ENCODE data around the gene MYO3B.

Gene MYO3B

GRCh38 chr2:170332676-170333402, 154.9 kb downstream of the MYO3B start:
- DNase-seq (ENCODE audit: low read depth, low spot score): no peak
- TF ChIP-seq CTCF (IDR thresholded peaks at IDR 0.05; ENCODE audit: insufficient read depth, low read length, missing control alignments): no peak
- ChIA-PET CTCF (no interaction called here), POLR2A (no interaction called here)
- no peak overlapping the region for H3K4me3 ChIP-seq (ENCODE audit: low read depth, low read length)

GRCh38 chr2:170335351-170335750, 157.4 kb downstream of the MYO3B start:
- POLR2A ChIA-PET: no interaction called here
- no peak for TF ChIP-seq CTCF (IDR thresholded peaks at IDR 0.05; ENCODE audit: insufficient read depth, low read length, missing control alignments)
- no peak overlapping the region for H3K4me3 ChIP-seq (ENCODE audit: low read depth, low read length)
- CTCF ChIA-PET: no interaction called here
- no peak for DNase-seq (ENCODE audit: low read depth, low spot score)

- no peak overlapping the region for H3K4me3 ChIP-seq (ENCODE audit: low read depth, low read length)
- no peak for DNase-seq (ENCODE audit: low read depth, low spot score)
- TF ChIP-seq CTCF (IDR thresholded peaks at IDR 0.05; ENCODE audit: insufficient read depth, low read length, missing control alignments): no peak
- ChIA-PET CTCF (interaction anchor here (0.7 kb wide), 1 partner anchor 25 kb away, joined by 3 read pairs; no protein-coding TSS in a partner anchor), POLR2A (no interaction called here)
Measured at GRCh38 chr2:170336408-170336807, 158.5 kb downstream of the MYO3B start.

GRCh38 chr2:170336916-170337315, 159.0 kb downstream of the MYO3B start:
- H3K4me3 ChIP-seq (ENCODE audit: low read depth, low read length): no peak overlapping the region
- DNase-seq (ENCODE audit: low read depth, low spot score): no peak
- TF ChIP-seq CTCF (IDR thresholded peaks at IDR 0.05; ENCODE audit: insufficient read depth, low read length, missing control alignments): no peak
- CTCF ChIA-PET: interaction anchor here (0.9 to 2.0 kb wide), 2 partner anchors 10 to 12 kb away, joined by 3 to 6 read pairs; no protein-coding TSS in a partner anchor
- POLR2A ChIA-PET: no interaction called here

- CTCF ChIA-PET: interaction anchor here (0.9 to 1.2 kb wide), 2 partner anchors 15 to 22 kb away, joined by 3 to 7 read pairs; no protein-coding TSS in a partner anchor
- no peak overlapping the region for H3K4me3 ChIP-seq (ENCODE audit: low read depth, low read length)
- no peak for DNase-seq (ENCODE audit: low read depth, low spot score)
- no peak for TF ChIP-seq CTCF (IDR thresholded peaks at IDR 0.05; ENCODE audit: insufficient read depth, low read length, missing control alignments)
- POLR2A ChIA-PET: no interaction called here
Measured at GRCh38 chr2:170339322-170339721, 161.4 kb downstream of the MYO3B start.

GRCh38 chr2:170339750-170340692, 162.1 kb downstream of the MYO3B start:
- no peak for DNase-seq (ENCODE audit: low read depth, low spot score)
- no peak overlapping the region for H3K4me3 ChIP-seq (ENCODE audit: low read depth, low read length)
- CTCF ChIA-PET: interaction anchor here (0.9 to 1.2 kb wide), 2 partner anchors 16 to 21 kb away, joined by 3 to 7 read pairs; no protein-coding TSS in a partner anchor
- TF ChIP-seq CTCF (IDR thresholded peaks at IDR 0.05; ENCODE audit: insufficient read depth, low read length, missing control alignments): no peak
- POLR2A ChIA-PET: no interaction called here

All from AG04449 (cell line).